ENCODE measurements around the gene GLIPR1L1.

GRCh38 chr12:75364919-75365318 is 30.4 kb downstream of the GLIPR1L1 start:
- TF ChIP-seq, protein P1, sequence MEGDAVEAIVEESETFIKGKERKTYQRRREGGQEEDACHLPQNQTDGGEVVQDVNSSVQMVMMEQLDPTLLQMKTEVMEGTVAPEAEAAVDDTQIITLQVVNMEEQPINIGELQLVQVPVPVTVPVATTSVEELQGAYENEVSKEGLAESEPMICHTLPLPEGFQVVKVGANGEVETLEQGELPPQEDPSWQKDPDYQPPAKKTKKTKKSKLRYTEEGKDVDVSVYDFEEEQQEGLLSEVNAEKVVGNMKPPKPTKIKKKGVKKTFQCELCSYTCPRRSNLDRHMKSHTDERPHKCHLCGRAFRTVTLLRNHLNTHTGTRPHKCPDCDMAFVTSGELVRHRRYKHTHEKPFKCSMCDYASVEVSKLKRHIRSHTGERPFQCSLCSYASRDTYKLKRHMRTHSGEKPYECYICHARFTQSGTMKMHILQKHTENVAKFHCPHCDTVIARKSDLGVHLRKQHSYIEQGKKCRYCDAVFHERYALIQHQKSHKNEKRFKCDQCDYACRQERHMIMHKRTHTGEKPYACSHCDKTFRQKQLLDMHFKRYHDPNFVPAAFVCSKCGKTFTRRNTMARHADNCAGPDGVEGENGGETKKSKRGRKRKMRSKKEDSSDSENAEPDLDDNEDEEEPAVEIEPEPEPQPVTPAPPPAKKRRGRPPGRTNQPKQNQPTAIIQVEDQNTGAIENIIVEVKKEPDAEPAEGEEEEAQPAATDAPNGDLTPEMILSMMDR (conservative IDR thresholded peaks at IDR 0.05; ENCODE audit: low read length) = no peak
- TF ChIP-seq EZH2phosphoT487 (IDR thresholded peaks at IDR 0.05; ENCODE audit: borderline replicate concordance) = no peak

All from Loucy (cell line).